Fibroblast of peridontal ligament (primary cell): ENCODE results near the gene TNNT3.
A peak's percentile ranks its signal among the peaks of the same experiment; 100 is the strongest.
"Not testable (repeated sequence)": the region's sequence is repeated elsewhere in the genome, so short reads cannot be mapped to it uniquely, and the experiment has no call there.

Experiments used
- DNase-seq: peaks from one replicate; pipeline ENCODE4 v3.0.0-alpha.2; 2010; ENCODE audit errors: extremely low read depth

TNNT3 gene

GRCh38 chr11:1919391-1920127, at the start of gene TNNT3:
Gene TNNT3 (plus strand): TSS chr11:1919703. CDS start chr11:1922875, 3,172 bp downstream.
- DNase-seq = no peak

- DNase-seq = no peak
Measured at GRCh38 chr11:1870326-1870696, 49.2 kb upstream of the TNNT3 start.

GRCh38 chr11:1870721-1871466, 48.6 kb upstream of the TNNT3 start:
- no peak for DNase-seq

GRCh38 chr11:1871531-1871930, 48.0 kb upstream of the TNNT3 start:
- DNase-seq = no peak

- no peak for DNase-seq
Measured at GRCh38 chr11:1872267-1872985, 47.1 kb upstream of the TNNT3 start.

GRCh38 chr11:1873048-1873812, 46.3 kb upstream of the TNNT3 start:
- peak; percentile 59 for DNase-seq

- DNase-seq = not testable (repeated sequence)
Measured at GRCh38 chr11:1873813-1874150, 45.7 kb upstream of the TNNT3 start.

GRCh38 chr11:1874441-1875092, 44.9 kb upstream of the TNNT3 start:
- not testable (repeated sequence) for DNase-seq

GRCh38 chr11:1875093-1875850, 44.2 kb upstream of the TNNT3 start:
- DNase-seq = no peak

GRCh38 chr11:1875851-1876301, 43.6 kb upstream of the TNNT3 start:
- not testable (repeated sequence) for DNase-seq

- DNase-seq = peak; percentile 18
Measured at GRCh38 chr11:1876361-1877063, 43.0 kb upstream of the TNNT3 start.

- peak; percentile 18 for DNase-seq
Measured at GRCh38 chr11:1877211-1878136, 42.0 kb upstream of the TNNT3 start.

GRCh38 chr11:1878137-1879031, 41.1 kb upstream of the TNNT3 start:
- DNase-seq = no peak

- DNase-seq = no peak
Measured at GRCh38 chr11:1879342-1879940, 40.1 kb upstream of the TNNT3 start.

- peak; percentile 57 for DNase-seq
Measured at GRCh38 chr11:1879941-1880720, 39.4 kb upstream of the TNNT3 start.

- no peak for DNase-seq
Measured at GRCh38 chr11:1880746-1881441, 38.6 kb upstream of the TNNT3 start.
